ENCODE data around the gene PTPRH.

DNA sequence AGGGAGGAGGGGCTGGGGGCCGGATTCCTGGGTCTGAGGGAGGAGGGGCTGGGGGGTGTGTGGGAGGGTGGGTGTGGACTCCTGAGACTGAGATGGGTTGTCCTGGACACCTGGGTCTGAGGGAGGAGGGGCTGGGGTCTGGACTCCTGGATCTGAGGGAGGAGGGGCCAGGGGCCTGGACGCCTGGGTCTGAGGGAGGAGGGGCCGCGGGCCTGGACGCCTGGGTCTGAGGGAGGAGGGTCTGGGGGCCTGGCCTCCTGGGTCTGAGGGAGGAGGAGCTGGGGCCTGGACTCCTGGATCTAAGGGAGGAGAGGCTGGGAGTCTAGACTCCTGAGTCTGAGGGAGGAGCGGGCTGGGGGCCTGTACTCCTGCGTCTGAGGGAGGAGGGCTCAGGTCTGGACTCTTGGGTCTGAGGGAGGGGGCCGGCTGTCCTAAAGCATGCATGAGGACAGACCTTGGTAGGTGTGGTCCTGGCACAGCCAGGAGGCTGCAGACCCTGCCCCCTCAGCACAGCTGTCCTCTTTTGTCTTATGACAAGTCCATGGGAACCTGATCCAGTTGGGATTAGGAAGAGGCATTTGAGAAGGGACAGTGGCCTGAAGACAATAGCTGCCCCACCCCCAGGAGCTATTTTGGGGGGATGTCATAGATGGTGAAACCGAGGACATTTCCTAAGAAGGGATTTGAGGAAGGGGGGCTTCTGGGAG is 61.6 kb downstream of the PTPRH start:
- TF ChIP-seq EZH2 (IDR thresholded peaks at IDR 0.05) (no peak), POLR2AphosphoS5 (IDR thresholded peaks at IDR 0.05; ENCODE audit: borderline replicate concordance, low read depth, low read length) (no peak), FOXP2 (optimal IDR thresholded peaks at IDR 0.05; ENCODE audit: control extremely low read depth, extremely low read length, insufficient read depth) (no peak)
